ENCODE data around the gene APOO. TPM values are rescaled to one million over a fixed set of nuclear protein-coding genes. Genes with fewer than 3 reads are reported as not detected.

APOO gene
- total and polyA plus RNA-seq, 2 experiments from 2014 or later, result 32.8 to 72.4 TPM

DNA sequence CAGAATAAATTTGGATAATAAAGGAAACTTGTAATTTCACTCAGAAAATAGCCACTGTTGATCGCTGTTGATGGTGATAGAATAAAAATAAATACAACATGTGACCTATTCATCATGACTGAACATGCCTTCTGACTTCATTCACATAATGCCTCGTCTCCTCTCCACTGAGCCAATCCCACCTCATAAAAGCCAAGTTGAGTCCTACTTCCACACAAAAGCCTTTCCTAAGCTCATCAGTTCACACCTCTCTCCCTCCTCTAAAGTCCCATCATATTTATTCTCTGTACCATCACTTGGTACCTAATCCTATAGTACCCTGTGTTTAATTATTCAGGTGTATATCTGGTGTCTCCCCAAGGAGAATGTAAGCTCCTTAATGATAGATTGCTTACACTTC, 37.7 kb downstream of the APOO start:
- H3K27me3 Mint-ChIP-seq (ENCODE audit: insufficient read depth, low read depth, poor library complexity), result peaks cover 1% of the 10 kb centered on the region
- no peak for ATAC-seq
- TF ChIP-seq STAT1 (IDR thresholded peaks at IDR 0.05; ENCODE audit: unreplicated experiment), result no peak
- TF ChIP-seq ETS1 (IDR thresholded peaks at IDR 0.05), result no peak
- TF ChIP-seq ZNF114 (CRISPR knock-in tag; IDR thresholded peaks at IDR 0.05), result no peak

GRCh38 chrX:23864742-23865326, 42.9 kb downstream of the APOO start:
- no peaks in the 10 kb centered on the region for H3K4me1 ChIP-seq (ENCODE audit: insufficient read depth)
- DNase-seq (ENCODE audit: low spot score), result no peak
- H4K20me1 ChIP-seq (replicated peaks; ENCODE audit: insufficient read depth), result no peaks in the 10 kb centered on the region
- H3K79me2 ChIP-seq (replicated peaks; ENCODE audit: insufficient read depth), result no peaks in the 10 kb centered on the region
- Mint-ChIP-seq H3K9me3 (no peaks in the 10 kb centered on the region), H3K27me3 (ENCODE audit: insufficient read depth, low read depth, poor library complexity) (peaks cover 3% of the 10 kb centered on the region), H3K27ac (no peak overlapping the region), H3K4me1 (no peaks in the 10 kb centered on the region), H3K36me3 (ENCODE audit: low read depth) (peaks cover 14% of the 10 kb centered on the region), H3K4me3 (no peak overlapping the region)
- no peaks in the 10 kb centered on the region for H3F3A ChIP-seq (replicated peaks; ENCODE audit: low read depth)
- H3K4me2 ChIP-seq, result no peak overlapping the region
- ATAC-seq, result no peak
- no peaks in the 10 kb centered on the region for H3K27me3 ChIP-seq (ENCODE audit: insufficient read depth)
- H3K27ac ChIP-seq (ENCODE audit: low read depth), result no peak overlapping the region
- H3K36me3 ChIP-seq (ENCODE audit: insufficient read depth), result no peaks in the 10 kb centered on the region
- no peak overlapping the region for H2AFZ ChIP-seq
- H3K9me2 ChIP-seq (ENCODE audit: insufficient read depth), result no peaks in the 10 kb centered on the region
- no peak overlapping the region for H3K4me3 ChIP-seq
- TF ChIP-seq ETS1 (IDR thresholded peaks at IDR 0.05), result no peak
- TF ChIP-seq POLR2AphosphoS5 (IDR thresholded peaks at IDR 0.05; ENCODE audit: low read depth), result no peak
- no peak for TF ChIP-seq ZNF462 (CRISPR knock-in tag; IDR thresholded peaks at IDR 0.05)
- no peak for TF ChIP-seq EZH2phosphoT487 (IDR thresholded peaks at IDR 0.05; ENCODE audit: unreplicated experiment)
- no peak for TF ChIP-seq JUNB (IDR thresholded peaks at IDR 0.05; ENCODE audit: unreplicated experiment)
- no peak for TF ChIP-seq NANOG (IDR thresholded peaks at IDR 0.05; ENCODE audit: borderline replicate concordance)
- TF ChIP-seq REST (IDR thresholded peaks at IDR 0.05; ENCODE audit: unreplicated experiment), result no peak
- no peak for TF ChIP-seq ZNF114 (CRISPR knock-in tag; IDR thresholded peaks at IDR 0.05)
- no peak for TF ChIP-seq EZH2 (IDR thresholded peaks at IDR 0.05; ENCODE audit: low read depth, unreplicated experiment)

More for the DNA sequence above, 37.7 kb downstream of the APOO start:
- peaks cover 14% of the 10 kb centered on the region; the same call in 2 of the 3 replicates for H3K36me3 Mint-ChIP-seq (ENCODE audit: low read depth)
- Histone ChIP-seq H3K27ac (ENCODE audit: low read depth) (no peak overlapping the region), H3K4me1 (ENCODE audit: insufficient read depth) (no peaks in the 10 kb centered on the region), H4K20me1 (replicated peaks; ENCODE audit: insufficient read depth) (no peaks in the 10 kb centered on the region), H3K27me3 (ENCODE audit: insufficient read depth) (no peaks in the 10 kb centered on the region), H3K9me2 (ENCODE audit: insufficient read depth) (no peaks in the 10 kb centered on the region), H3K4me2 (no peak overlapping the region), H2AFZ (no peak overlapping the region), H3K4me3 (no peak overlapping the region), H3K79me2 (replicated peaks; ENCODE audit: insufficient read depth) (no peaks in the 10 kb centered on the region), H3F3A (replicated peaks; ENCODE audit: low read depth) (no peaks in the 10 kb centered on the region), H3K36me3 (ENCODE audit: insufficient read depth) (no peaks in the 10 kb centered on the region)
- H3K9me3 Mint-ChIP-seq, result no peaks in the 10 kb centered on the region
- H3K4me1 Mint-ChIP-seq, result no peaks in the 10 kb centered on the region
- H3K27ac Mint-ChIP-seq, result no peak overlapping the region
- DNase-seq (ENCODE audit: low spot score), result no peak
- H3K4me3 Mint-ChIP-seq, result no peak overlapping the region
